Smooth muscle cell (in vitro differentiated cells): ENCODE data around the gene CHIA. TPM values are rescaled to one million over a fixed set of nuclear protein-coding genes. Genes with fewer than 3 reads are reported as not detected.

Experiments used
- DNase-seq: peaks from one replicate; lab custom pipeline; 2025; ENCODE audit not compliant: unreplicated experiment; lab: John Stamatoyannopoulos, UW
- H2AFZ ChIP-seq: fragments of 200-600 bp; sonication (generic); 2 replicates; pipeline ENCODE4 v1.6.0; 2016; ENCODE audit warnings: antibody characterized with exemption, low read depth, mild to moderate bottlenecking
- H3F3A ChIP-seq: fragments of 200-600 bp; sonication (generic); 2 replicates; pipeline ENCODE4 v1.6.0; 2017; ENCODE audit warnings: antibody characterized with exemption, low read depth
- H3K27ac ChIP-seq: fragments of 200-600 bp; sonication (generic); 2 replicates; pipeline ENCODE4 v1.5.1; 2016; ENCODE audit warnings: low read depth, mild to moderate bottlenecking
- H3K27me3 ChIP-seq: fragments of 200-600 bp; sonication (generic); 2 replicates; pipeline ENCODE4 v1.6.1; 2016; ENCODE audit warnings: low read depth, mild to moderate bottlenecking
- H3K36me3 ChIP-seq: fragments of 200-600 bp; sonication (generic); 2 replicates; pipeline ENCODE4 v1.5.1; 2016; ENCODE audit warnings: low read depth
- H3K4me1 ChIP-seq: fragments of 200-600 bp; sonication (generic); 2 replicates; pipeline ENCODE4 v1.5.1; 2016; ENCODE audit warnings: low read depth
- H3K4me2 ChIP-seq: fragments of 200-600 bp; sonication (generic); 2 replicates; pipeline ENCODE4 v1.6.0; 2016; ENCODE audit warnings: mild to moderate bottlenecking
- H3K4me3 ChIP-seq: fragments of 200-600 bp; sonication (generic); 2 replicates; pipeline ENCODE4 v1.5.1; 2016; ENCODE audit warnings: mild to moderate bottlenecking
- H3K79me2 ChIP-seq: fragments of 200-600 bp; sonication (generic); 2 replicates; pipeline ENCODE4 v1.6.0; 2016; ENCODE audit warnings: low read depth, mild to moderate bottlenecking
- H3K9ac ChIP-seq: fragments of 200-600 bp; sonication (generic); 2 replicates; pipeline ENCODE4 v1.6.0; 2016; ENCODE audit warnings: low read depth
- H3K9me3 ChIP-seq: fragments of 200-600 bp; sonication (generic); replicated peaks from 2 replicates; pipeline ENCODE4 v1.5.1; 2016; ENCODE audit warnings: low read depth
- H4K20me1 ChIP-seq: fragments of 200-600 bp; sonication (generic); 2 replicates; pipeline ENCODE4 v1.6.0; 2016; ENCODE audit warnings: low read depth
- CTCF ChIP-seq: fragments of 200-600 bp; sonication (generic); IDR thresholded peaks from 2 replicates; pipeline ENCODE4 v1.5.1; 2017; ENCODE audit warnings: borderline replicate concordance, mild to moderate bottlenecking, antibody characterized with exemption; ENCODE audit not compliant: insufficient read depth, poor library complexity, severe bottlenecking
- WGBS: methylation state at CpG from one replicate; pipeline ENCODE4 v1.1.7; 2016; ENCODE audit warnings: low lambda C conversion rate; 5-methylcytosine and 5-hydroxymethylcytosine counted together
- polyA plus RNA-seq: library from polyadenylated mRNA; unstranded; fragments of >200 nt; fragmentation: Nextera tagmentation; extraction: Ambion mirVana; gene quantifications from 2 replicates; pipeline ENCODE4 v1.2.1, GENCODE V29; 2016
- total RNA-seq: library from RNA; depleted of rRNA; stranded (reverse); fragments of >200 nt; gene quantifications from 2 replicates; pipeline ENCODE4 v1.2.3, GENCODE V29; 2014

CHIA gene
- total and polyA plus RNA-seq, 2 experiments from 2014 or later, result not detected

GRCh38 chr1:111302374-111302773, 11.7 kb downstream of the CHIA start:
- H3K79me2 ChIP-seq, result no peaks in the 10 kb centered on the region
- no peaks in the 10 kb centered on the region for H3F3A ChIP-seq
- H3K9me3 ChIP-seq, result no peaks in the 10 kb centered on the region
- 93% methylated on average over 3 of the region's 3 CpGs for WGBS
- no peaks in the 10 kb centered on the region for H3K4me1 ChIP-seq
- no peak overlapping the region for H3K4me2 ChIP-seq
- H3K9ac ChIP-seq, result no peak overlapping the region
- no peaks in the 10 kb centered on the region for H3K27me3 ChIP-seq
- no peak overlapping the region for H2AFZ ChIP-seq
- no peak overlapping the region for H3K4me3 ChIP-seq
- no peak for DNase-seq
- no peaks in the 10 kb centered on the region for H3K36me3 ChIP-seq
- TF ChIP-seq CTCF, result no peak
- no peaks in the 10 kb centered on the region for H4K20me1 ChIP-seq
- H3K27ac ChIP-seq, result no peak overlapping the region

GRCh38 chr1:111309690-111310089, 19.0 kb downstream of the CHIA start:
- H3K4me2 ChIP-seq, result no peak overlapping the region
- H3K79me2 ChIP-seq, result no peaks in the 10 kb centered on the region
- no peak overlapping the region for H3K4me3 ChIP-seq
- H3K27me3 ChIP-seq, result no peaks in the 10 kb centered on the region
- no peaks in the 10 kb centered on the region for H4K20me1 ChIP-seq
- no peak for DNase-seq
- 92% methylated on average over 2 of the region's 2 CpGs for WGBS
- H3K4me1 ChIP-seq, result no peaks in the 10 kb centered on the region
- H3F3A ChIP-seq, result no peaks in the 10 kb centered on the region
- no peaks in the 10 kb centered on the region for H3K9me3 ChIP-seq
- H3K36me3 ChIP-seq, result no peaks in the 10 kb centered on the region
- H3K27ac ChIP-seq, result no peak overlapping the region
- H3K9ac ChIP-seq, result no peak overlapping the region
- no peak for TF ChIP-seq CTCF
- no peak overlapping the region for H2AFZ ChIP-seq

DNA sequence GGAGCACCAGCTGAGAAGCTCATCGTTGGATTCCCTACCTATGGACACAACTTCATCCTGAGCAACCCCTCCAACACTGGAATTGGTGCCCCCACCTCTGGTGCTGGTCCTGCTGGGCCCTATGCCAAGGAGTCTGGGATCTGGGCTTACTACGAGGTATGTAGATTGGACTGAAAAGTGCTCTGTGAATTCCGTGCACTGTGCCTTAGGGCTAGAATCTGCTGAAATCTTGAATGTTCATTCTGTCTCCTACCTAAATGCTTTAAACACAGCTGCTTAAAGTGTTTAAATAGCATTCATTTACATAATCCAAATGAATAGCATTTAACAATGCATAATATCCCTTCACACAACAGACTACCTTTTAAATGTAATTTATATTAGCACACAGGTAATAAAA, 27.9 kb downstream of the CHIA start:
- DNase-seq, result no peak
- WGBS, result 73% methylated on average over 3 of the region's 3 CpGs

More for the DNA sequence above, 27.9 kb downstream of the CHIA start:
- H4K20me1 ChIP-seq, result no peaks in the 10 kb centered on the region
- no peaks in the 10 kb centered on the region for H3K79me2 ChIP-seq
- H3K36me3 ChIP-seq, result no peaks in the 10 kb centered on the region
- no peaks in the 10 kb centered on the region for H3K4me1 ChIP-seq
- H3K9ac ChIP-seq, result no peak overlapping the region
- H2AFZ ChIP-seq, result no peak overlapping the region
- no peak overlapping the region for H3K4me3 ChIP-seq
- H3K9me3 ChIP-seq, result no peaks in the 10 kb centered on the region
- H3K27me3 ChIP-seq, result no peaks in the 10 kb centered on the region
- no peaks in the 10 kb centered on the region for H3F3A ChIP-seq
- no peak overlapping the region for H3K4me2 ChIP-seq
- H3K27ac ChIP-seq, result no peak overlapping the region
- no peak for TF ChIP-seq CTCF
